CD4-positive, alpha-beta T cell (primary cell): ENCODE measurements around the gene TENM4. TPM values are rescaled to one million over a fixed set of nuclear protein-coding genes. Genes with fewer than 3 reads are reported as not detected.

Experiments
- ATAC-seq: fragments of 200-7000 bp; cut with Tn5 transposase; one replicate; pipeline ENCODE4 v1.10.0; 2022; ENCODE audit warnings: mild to moderate bottlenecking; ENCODE audit not compliant: poor library complexity
- CTCF ChIA-PET: fragments of 350-600 bp; sonication (Branson Sonifier 250); formaldehyde crosslinking; loops from one replicate; lab custom pipeline; 2021; ENCODE audit warnings: antibody characterized with exemption, inconsistent platforms; lab: Charles Lee
- POLR2A ChIA-PET: fragments of 350-600 bp; sonication (Branson Sonifier 250); formaldehyde crosslinking; loops from one replicate; lab custom pipeline; 2021; ENCODE audit warnings: antibody characterized with exemption, inconsistent platforms; lab: Charles Lee
- DNase-seq, 14 experiments: peaks; one replicate each; pipeline ENCODE4 v3.0.0-alpha.2; 2013 to 2020; ENCODE audit warnings: mixed read lengths in 2 of 14
- H3K27ac ChIP-seq, 2 donors: one replicate each; pipeline versions ENCODE4 v1.5.1 to v1.7.0; 2013; ENCODE audit warnings: low read length in 2 of 2, low read depth in 1 of 2, mild to moderate bottlenecking in 1 of 2
- H3K27me3 ChIP-seq, 2 experiments: 1 replicate in 1 of 2; 2 replicates in 1 of 2; pipeline versions ENCODE4 v1.6.1 to v1.7.0; 2013; ENCODE audit warnings: low read length in 2 of 2, control low read depth in 1 of 2, mild to moderate bottlenecking in 1 of 2, moderate library complexity in 1 of 2; ENCODE audit not compliant: insufficient read depth in 2 of 2, control insufficient read depth in 1 of 2
- H3K36me3 ChIP-seq: one replicate; pipeline ENCODE4 v1.6.1; 2013; ENCODE audit warnings: low read length, control low read depth; ENCODE audit not compliant: insufficient read depth
- H3K4me1 ChIP-seq: one replicate; pipeline ENCODE4 v1.6.1; 2013; ENCODE audit warnings: low read length, control low read depth; ENCODE audit not compliant: insufficient read depth
- H3K4me3 ChIP-seq: one replicate; pipeline ENCODE4 v1.5.1; 2013; ENCODE audit warnings: mild to moderate bottlenecking, low read length, moderate library complexity
- H3K9me3 ChIP-seq, 2 experiments: 1 replicate in 1 of 2; 2 replicates in 1 of 2; pipeline versions ENCODE4 v1.6.1 to v1.7.0; 2013; ENCODE audit warnings: low read length in 2 of 2, mild to moderate bottlenecking in 2 of 2, control low read depth in 1 of 2, moderate library complexity in 1 of 2; ENCODE audit not compliant: control insufficient read depth in 1 of 2, insufficient read depth in 1 of 2
- H3K27ac Mint-ChIP-seq: one replicate; pipeline ENCODE4 v1.8.0; 2020; ENCODE audit warnings: mixed read lengths
- H3K27me3 Mint-ChIP-seq: one replicate; pipeline ENCODE4 v1.8.0; 2021; ENCODE audit warnings: mixed read lengths
- H3K36me3 Mint-ChIP-seq: one replicate; pipeline ENCODE4 v1.8.0; 2021; ENCODE audit warnings: low read depth, mixed read lengths
- H3K4me1 Mint-ChIP-seq: one replicate; pipeline ENCODE4 v1.8.0; 2021; ENCODE audit warnings: low read depth, mixed read lengths
- H3K4me3 Mint-ChIP-seq: one replicate; pipeline ENCODE4 v1.8.0; 2020; ENCODE audit warnings: mild to moderate bottlenecking, mixed read lengths
- H3K9me3 Mint-ChIP-seq: one replicate; pipeline ENCODE4 v1.8.0; 2020; ENCODE audit warnings: mixed read lengths
- intact Hi-C, 2 experiments: fragments of 100-400 bp; cut with DNase I in 1 of 2; cut with micrococcal nuclease in 1 of 2; formaldehyde crosslinking; loops; one replicate each; pipeline versions ENCODE4 v1.15.1 to v1.9.0; 2023 to 2025; cut with DNase I, micrococcal nuclease
- total RNA-seq, 174 experiments: library from RNA in 2 of 174; stranded (reverse) in 2 of 174; gene quantifications; one replicate each; pipeline ENCODE4 v1.2.3 and lab custom pipeline; 2021 to 2026
- TF ChIP-seq, protein P1 (sequence below): fragments of 200-600 bp; IDR thresholded peaks from one replicate; pipeline ENCODE4 v1.8.0; 2022; ENCODE audit warnings: antibody characterized with exemption, mild to moderate bottlenecking

TENM4 gene
- total RNA-seq, 2 experiments from 2014 or later = 0.22 to 0.31 TPM

DNA sequence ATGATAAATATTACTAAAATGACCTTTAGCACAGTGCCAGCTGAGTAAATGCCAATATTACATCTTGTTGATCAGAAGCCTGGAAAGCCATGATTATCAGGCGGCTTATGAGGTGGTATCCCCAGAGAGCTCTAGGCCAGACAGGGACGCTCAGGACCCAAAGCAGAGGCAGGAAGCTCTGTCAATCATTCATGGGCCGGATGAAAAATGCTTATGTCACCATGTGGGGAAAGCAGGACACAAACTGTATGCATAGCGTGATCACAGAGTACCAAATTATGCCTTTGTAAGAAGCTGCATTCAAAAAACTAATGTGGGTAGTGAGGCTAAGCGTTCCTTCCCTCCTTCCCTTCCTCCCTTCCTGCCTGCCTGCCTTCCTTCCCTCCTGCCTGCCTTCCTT, 82.6 kb downstream of the TENM4 start:
- intact Hi-C loops = no loop called here
- H3K27me3 ChIP-seq = no peaks in the 10 kb centered on the region
- no peaks in the 10 kb centered on the region for H3K9me3 ChIP-seq
- no peak for ATAC-seq
- no peaks in the 10 kb centered on the region for H3K36me3 Mint-ChIP-seq
- H3K9me3 Mint-ChIP-seq = peaks cover 2% of the 10 kb centered on the region
- no peaks in the 10 kb centered on the region for H3K27me3 Mint-ChIP-seq
- no peak overlapping the region for H3K27ac Mint-ChIP-seq
- no peaks in the 10 kb centered on the region for H3K36me3 ChIP-seq
- H3K27ac ChIP-seq = no peak overlapping the region
- ChIA-PET POLR2A (no interaction called here), CTCF (no interaction called here)
- no peak for DNase-seq
- H3K4me1 ChIP-seq = no peaks in the 10 kb centered on the region
- TF ChIP-seq, protein P1, sequence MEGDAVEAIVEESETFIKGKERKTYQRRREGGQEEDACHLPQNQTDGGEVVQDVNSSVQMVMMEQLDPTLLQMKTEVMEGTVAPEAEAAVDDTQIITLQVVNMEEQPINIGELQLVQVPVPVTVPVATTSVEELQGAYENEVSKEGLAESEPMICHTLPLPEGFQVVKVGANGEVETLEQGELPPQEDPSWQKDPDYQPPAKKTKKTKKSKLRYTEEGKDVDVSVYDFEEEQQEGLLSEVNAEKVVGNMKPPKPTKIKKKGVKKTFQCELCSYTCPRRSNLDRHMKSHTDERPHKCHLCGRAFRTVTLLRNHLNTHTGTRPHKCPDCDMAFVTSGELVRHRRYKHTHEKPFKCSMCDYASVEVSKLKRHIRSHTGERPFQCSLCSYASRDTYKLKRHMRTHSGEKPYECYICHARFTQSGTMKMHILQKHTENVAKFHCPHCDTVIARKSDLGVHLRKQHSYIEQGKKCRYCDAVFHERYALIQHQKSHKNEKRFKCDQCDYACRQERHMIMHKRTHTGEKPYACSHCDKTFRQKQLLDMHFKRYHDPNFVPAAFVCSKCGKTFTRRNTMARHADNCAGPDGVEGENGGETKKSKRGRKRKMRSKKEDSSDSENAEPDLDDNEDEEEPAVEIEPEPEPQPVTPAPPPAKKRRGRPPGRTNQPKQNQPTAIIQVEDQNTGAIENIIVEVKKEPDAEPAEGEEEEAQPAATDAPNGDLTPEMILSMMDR = no peak
- no peak overlapping the region for H3K4me3 ChIP-seq
- no peak overlapping the region for H3K4me3 Mint-ChIP-seq
- no peaks in the 10 kb centered on the region for H3K4me1 Mint-ChIP-seq

DNA sequence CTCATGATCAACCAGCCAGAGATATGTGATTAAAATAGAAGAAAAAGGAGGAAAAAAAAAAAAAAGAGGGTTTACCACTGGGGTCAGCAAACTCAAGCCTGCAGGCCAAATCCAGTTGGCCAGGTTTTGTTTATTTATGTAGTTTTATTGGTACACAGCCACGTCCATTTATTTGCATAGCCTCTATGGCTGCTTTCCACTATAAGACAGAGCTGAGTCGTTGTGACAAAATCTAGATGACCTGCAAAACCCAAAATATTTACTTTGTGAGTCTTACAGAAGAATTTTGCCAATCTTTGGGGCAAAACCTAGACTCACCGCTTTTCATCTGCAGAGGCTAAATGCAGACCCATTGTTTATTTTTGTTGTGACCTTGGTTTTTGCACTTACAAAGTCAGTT, 87.1 kb downstream of the TENM4 start:
- intact Hi-C loops = no loop called here
- Mint-ChIP-seq H3K27me3 (peaks cover 16% of the 10 kb centered on the region), H3K4me3 (no peak overlapping the region), H3K9me3 (peaks cover 2% of the 10 kb centered on the region), H3K36me3 (no peaks in the 10 kb centered on the region), H3K4me1 (no peaks in the 10 kb centered on the region), H3K27ac (no peak overlapping the region)
- Histone ChIP-seq H3K27ac (no peak overlapping the region), H3K4me3 (no peak overlapping the region), H3K27me3 (no peaks in the 10 kb centered on the region), H3K4me1 (no peaks in the 10 kb centered on the region), H3K36me3 (no peaks in the 10 kb centered on the region), H3K9me3 (no peaks in the 10 kb centered on the region)
- ChIA-PET POLR2A (no interaction called here), CTCF (no interaction called here)
- TF ChIP-seq, protein P1 = no peak
- DNase-seq = no peak
- ATAC-seq = no peak

DNA sequence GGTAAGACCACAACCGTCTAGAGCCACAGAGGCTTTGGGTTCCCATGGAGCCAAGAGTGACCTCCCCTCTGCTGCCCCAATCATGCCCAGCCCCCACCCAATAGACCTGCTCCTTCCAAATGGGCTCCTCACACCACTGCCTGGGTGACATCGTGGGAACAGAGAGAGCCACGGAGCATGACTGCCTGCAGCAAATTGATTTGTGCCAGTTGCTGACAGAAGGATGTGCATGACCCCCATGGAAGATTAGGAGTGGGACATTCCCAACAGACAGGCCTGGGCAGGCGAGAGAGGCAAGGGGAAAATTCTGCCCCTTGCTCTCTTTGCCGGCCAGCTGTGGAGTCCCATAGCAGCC, 88.5 kb downstream of the TENM4 start:
- Mint-ChIP-seq H3K27me3 (peaks cover 16% of the 10 kb centered on the region), H3K4me1 (no peaks in the 10 kb centered on the region), H3K36me3 (no peaks in the 10 kb centered on the region), H3K4me3 (no peak overlapping the region), H3K9me3 (peaks cover 2% of the 10 kb centered on the region), H3K27ac (no peak overlapping the region)
- Histone ChIP-seq H3K36me3 (no peaks in the 10 kb centered on the region), H3K4me3 (no peak overlapping the region), H3K4me1 (no peaks in the 10 kb centered on the region), H3K27me3 (no peaks in the 10 kb centered on the region), H3K27ac (no peak overlapping the region), H3K9me3 (no peaks in the 10 kb centered on the region)
- ATAC-seq (no peak), DNase-seq (no peak)
- POLR2A ChIA-PET = no interaction called here
- intact Hi-C loops = no loop called here
- TF ChIP-seq, protein P1 = no peak
- CTCF ChIA-PET = no interaction called here
